GM21423 (cell line): ENCODE data around the gene HEXD.

Experiments used
- ATAC-seq: cut with Tn5 transposase; IDR thresholded peaks from one replicate; pipeline ENCODE4 v1.9.1; 2021; ENCODE audit warnings: mild to moderate bottlenecking, moderate library complexity; ENCODE audit not compliant: unreplicated experiment

The HEXD gene

GRCh38 chr17:82483204-82483660 is 65.1 kb downstream of the HEXD start:
- no peak for ATAC-seq

DNA sequence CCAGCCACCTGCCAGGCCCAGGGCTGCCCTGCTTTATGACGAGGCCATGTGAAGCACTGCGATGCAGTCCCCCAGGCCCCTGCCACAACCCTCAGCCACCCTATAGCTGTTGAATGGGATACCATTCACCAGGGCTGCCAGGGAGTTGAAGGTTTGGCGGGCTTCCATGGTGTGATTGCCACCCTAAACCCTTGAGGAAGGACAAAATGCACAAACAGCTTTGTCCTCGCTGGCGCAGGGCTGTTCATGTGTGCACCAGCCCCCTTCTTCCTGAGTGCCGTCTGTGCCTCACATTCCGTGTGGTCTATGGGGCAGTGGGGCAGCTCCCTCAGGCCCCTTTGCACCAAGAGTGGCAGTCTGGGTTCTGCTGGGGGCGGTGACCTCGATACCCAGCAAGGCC is 65.7 kb downstream of the HEXD start:
- ATAC-seq: no peak

- no peak for ATAC-seq
Measured at GRCh38 chr17:82486231-82487094, 68.3 kb downstream of the HEXD start.

DNA sequence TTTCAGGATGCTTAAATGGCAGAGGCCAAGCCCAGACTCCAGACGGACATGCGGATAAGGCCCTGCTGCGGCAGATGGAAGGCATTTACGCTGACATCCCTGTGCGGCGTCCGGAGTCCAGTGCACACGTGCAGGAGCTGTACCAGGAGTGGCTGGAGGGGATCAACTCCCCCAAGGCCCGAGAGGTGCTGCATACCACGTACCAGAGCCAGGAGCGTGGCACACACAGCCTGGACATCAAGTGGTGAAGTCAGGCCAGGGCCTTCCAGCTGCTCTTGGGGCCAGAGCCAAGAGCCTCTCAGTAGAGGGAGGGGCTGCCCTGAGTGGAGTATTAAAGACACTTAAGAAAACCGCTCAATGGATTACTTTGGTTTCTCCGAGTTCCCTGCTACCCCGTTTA is 69.8 kb downstream of the HEXD start:
- no peak for ATAC-seq

DNA sequence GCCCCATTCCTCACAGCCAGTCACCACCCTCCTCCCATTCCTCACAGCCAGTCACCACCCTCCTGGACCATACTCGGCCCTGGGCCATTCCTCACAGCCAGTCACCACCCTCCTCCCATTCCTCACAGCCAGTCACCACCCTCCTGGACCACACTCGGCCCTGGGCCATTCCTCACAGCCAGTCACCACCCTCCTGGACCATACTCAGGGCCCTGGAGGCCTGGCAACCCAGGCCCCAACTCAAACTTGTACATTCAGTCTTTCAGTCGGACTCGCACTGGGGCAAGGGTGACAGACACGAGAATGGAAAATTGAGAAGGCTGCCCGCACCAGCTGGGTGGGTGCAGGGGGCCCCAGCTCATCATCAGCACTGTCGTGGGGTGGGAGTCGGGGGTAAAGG is 71.0 kb downstream of the HEXD start:
- no peak for ATAC-seq

DNA sequence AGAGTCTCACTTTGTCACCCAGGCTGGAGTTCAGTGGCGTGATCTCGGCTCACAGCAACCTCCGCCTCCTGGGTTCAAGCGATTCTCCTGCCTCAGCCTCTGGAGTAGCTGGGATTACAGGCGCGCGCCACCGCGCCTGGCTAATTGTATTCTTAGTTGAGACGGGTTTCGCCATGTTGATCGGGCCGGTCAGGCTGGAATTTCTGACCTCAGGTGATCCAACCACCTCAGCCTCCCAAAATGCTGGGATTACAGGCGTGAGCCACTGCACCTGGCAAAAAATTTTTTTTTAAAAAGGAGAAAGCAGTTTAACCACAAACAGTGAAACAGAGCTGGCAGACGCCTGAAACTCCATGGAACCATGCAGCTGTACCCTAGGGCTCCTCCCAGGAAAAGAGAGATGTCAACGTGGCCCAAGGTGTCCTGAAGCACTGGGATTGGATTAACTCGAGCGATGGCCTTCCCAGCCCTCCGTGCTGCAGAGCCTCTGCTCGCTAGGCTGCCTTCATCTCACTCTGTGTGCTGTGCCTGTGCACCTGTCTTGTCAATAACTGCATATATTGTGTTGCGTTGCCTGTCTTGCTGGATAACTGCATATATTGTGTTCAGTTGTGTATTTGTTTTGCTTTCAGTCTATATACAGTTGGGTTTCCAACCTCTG is 71.8 kb downstream of the HEXD start:
- no peak for ATAC-seq

DNA sequence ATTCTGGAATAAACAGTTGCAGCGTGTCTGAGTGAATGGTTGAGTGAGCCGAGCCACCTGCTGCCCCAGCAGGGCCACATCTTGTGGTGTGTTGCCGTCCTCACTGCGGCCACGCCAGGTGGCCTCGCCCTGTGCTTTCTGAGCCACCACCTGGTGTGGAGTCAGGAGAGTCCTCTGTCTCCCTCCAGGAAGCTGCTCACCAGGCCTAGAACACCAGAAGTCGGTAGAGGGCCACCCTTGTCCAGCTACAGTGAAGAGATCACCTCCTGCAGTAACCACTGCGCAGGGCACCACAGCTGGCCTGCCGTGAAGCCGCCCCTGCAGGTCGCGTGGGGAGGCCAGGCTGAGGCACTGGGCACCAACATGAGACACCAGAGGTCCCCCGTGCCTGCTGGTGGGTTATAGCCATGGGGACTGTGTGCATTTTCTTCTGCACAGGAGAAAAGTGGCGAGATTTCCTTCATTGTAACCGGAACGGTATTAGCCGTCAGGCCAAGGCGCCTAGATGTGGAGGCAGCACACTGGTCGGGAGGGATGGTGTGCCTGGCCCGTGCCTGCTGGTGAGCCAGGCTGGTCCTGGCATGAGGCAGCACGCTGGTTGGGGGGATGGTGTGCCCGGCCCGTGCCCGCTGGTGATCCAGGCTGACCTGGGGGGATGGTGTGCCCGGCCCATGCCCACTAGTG is 72.5 kb downstream of the HEXD start:
- no peak for ATAC-seq

DNA sequence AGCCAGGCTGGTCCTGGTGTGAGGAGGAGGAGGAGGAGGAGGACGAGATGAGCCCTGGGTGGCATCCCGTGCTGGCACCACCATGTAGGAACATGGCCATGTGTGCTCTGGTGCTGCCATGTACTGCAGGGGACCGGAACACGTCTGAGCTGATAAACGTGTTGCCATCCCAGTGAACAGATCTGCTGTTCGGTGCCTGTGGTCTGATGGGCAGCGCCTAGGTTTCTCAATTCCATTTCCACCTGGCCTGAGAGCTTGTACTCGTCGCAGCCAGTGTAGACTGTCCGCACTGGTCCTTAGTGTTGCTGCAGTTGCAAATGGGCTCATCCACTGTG is 73.0 kb downstream of the HEXD start:
- no peak for ATAC-seq

- ATAC-seq: no peak
Measured at GRCh38 chr17:82491533-82491932, 73.4 kb downstream of the HEXD start.
